HEK293T (cell line): ENCODE results near the gene GATAD1.
A peak's percentile ranks its signal among the peaks of the same experiment; 100 is the strongest.
"Not testable (repeated sequence)": the region's sequence is repeated elsewhere in the genome, so short reads cannot be mapped to it uniquely, and the experiment has no call there.

Experiments
- CTCF ChIA-PET: fragments of 350-600 bp; formaldehyde crosslinking; extraction: SDS; loops from one replicate; lab custom pipeline; 2021; ENCODE audit warnings: antibody characterized with exemption, inconsistent platforms; lab: Yijun Ruan, JAX
- POLR2A ChIA-PET: fragments of 350-600 bp; formaldehyde crosslinking; extraction: SDS; loops from one replicate; lab custom pipeline; 2020; ENCODE audit warnings: antibody characterized with exemption, inconsistent platforms; lab: Yijun Ruan, JAX
- DNase-seq: peaks from one replicate; pipeline ENCODE4 v3.0.0; 2012; ENCODE audit warnings: mixed read lengths; ENCODE audit errors: extremely low spot score
- ARNT ChIP-seq: fragments of 450-650 bp; IDR thresholded peaks from 2 replicates; pipeline ENCODE4 v1.6.1; 2017; ENCODE audit warnings: mild to moderate bottlenecking
- BHLHE40 ChIP-seq: fragments of 450-650 bp; IDR thresholded peaks from 2 replicates; pipeline ENCODE4 v1.6.1; 2016; ENCODE audit warnings: mild to moderate bottlenecking, moderate library complexity, borderline replicate concordance
- CTBP1 ChIP-seq: fragments of 450-650 bp; IDR thresholded peaks from 2 replicates; pipeline ENCODE4 v1.6.1; 2016; ENCODE audit warnings: borderline replicate concordance
- ELF4 ChIP-seq: fragments of 450-650 bp; IDR thresholded peaks from 2 replicates; pipeline ENCODE4 v1.6.1; 2017; ENCODE audit warnings: antibody characterized with exemption
- FOXA1 ChIP-seq: fragments of 450-650 bp; IDR thresholded peaks from 2 replicates; pipeline ENCODE4 v1.6.1; 2016; ENCODE audit warnings: mild to moderate bottlenecking
- FOXK2 ChIP-seq: fragments of 450-650 bp; IDR thresholded peaks from 2 replicates; pipeline ENCODE4 v1.6.1; 2016; ENCODE audit warnings: mild to moderate bottlenecking
- FOXM1 ChIP-seq: fragments of 450-650 bp; IDR thresholded peaks from 2 replicates; pipeline ENCODE4 v1.6.1; 2017; ENCODE audit warnings: mild to moderate bottlenecking, borderline replicate concordance
- HDGF ChIP-seq: fragments of 450-650 bp; IDR thresholded peaks from 2 replicates; pipeline ENCODE4 v1.6.1; 2017; ENCODE audit warnings: antibody characterized with exemption, borderline replicate concordance
- L3MBTL2 ChIP-seq: fragments of 450-650 bp; conservative IDR thresholded peaks from 2 replicates; pipeline ENCODE4 v1.6.1; 2016; ENCODE audit warnings: mild to moderate bottlenecking
- LEF1 ChIP-seq: fragments of 450-650 bp; IDR thresholded peaks from 2 replicates; pipeline ENCODE4 v1.6.1; 2017; ENCODE audit warnings: mild to moderate bottlenecking, borderline replicate concordance
- NFRKB ChIP-seq: fragments of 450-650 bp; IDR thresholded peaks from 2 replicates; pipeline ENCODE4 v1.6.1; 2016; ENCODE audit warnings: mild to moderate bottlenecking, moderate library complexity
- PKNOX1 ChIP-seq: fragments of 450-650 bp; IDR thresholded peaks from 2 replicates; pipeline ENCODE4 v1.6.1; 2016
- SP1 ChIP-seq: fragments of 450-650 bp; IDR thresholded peaks from 2 replicates; pipeline ENCODE4 v1.6.1; 2017
- SUZ12 ChIP-seq: fragments of 450-650 bp; IDR thresholded peaks from 2 replicates; pipeline ENCODE4 v1.6.1; 2016; ENCODE audit warnings: mild to moderate bottlenecking
- TARDBP ChIP-seq: fragments of 450-650 bp; IDR thresholded peaks from 2 replicates; pipeline ENCODE4 v1.6.1; 2016
- ZNF384 ChIP-seq: fragments of 450-650 bp; IDR thresholded peaks from 2 replicates; pipeline ENCODE4 v1.6.1; 2016

GATAD1 gene

GRCh38 chr7:92460510-92460909 is 13.2 kb downstream of the GATAD1 start:
- CTCF ChIA-PET: interaction anchor here (1.3 to 1.9 kb wide), 3 partner anchors 12 to 165 kb away, joined by 3 to 9 read pairs (median 6); no protein-coding TSS in a partner anchor
- TF ChIP-seq FOXM1 (no peak), FOXK2 (no peak), TARDBP (no peak), HDGF (no peak), SUZ12 (no peak), ARNT (no peak), LEF1 (no peak), ELF4 (no peak), BHLHE40 (no peak), ZNF384 (no peak), PKNOX1 (no peak), NFRKB (no peak), FOXA1 (no peak), L3MBTL2 (no peak)
- DNase-seq: no peak
- POLR2A ChIA-PET: interaction anchor here (1.1 to 2.1 kb wide), 2 partner anchors 12 to 215 kb away, joined by 5 to 20 read pairs; partner anchors contain the start of genes ANKIB1, GATAD1 and KRIT1

DNA sequence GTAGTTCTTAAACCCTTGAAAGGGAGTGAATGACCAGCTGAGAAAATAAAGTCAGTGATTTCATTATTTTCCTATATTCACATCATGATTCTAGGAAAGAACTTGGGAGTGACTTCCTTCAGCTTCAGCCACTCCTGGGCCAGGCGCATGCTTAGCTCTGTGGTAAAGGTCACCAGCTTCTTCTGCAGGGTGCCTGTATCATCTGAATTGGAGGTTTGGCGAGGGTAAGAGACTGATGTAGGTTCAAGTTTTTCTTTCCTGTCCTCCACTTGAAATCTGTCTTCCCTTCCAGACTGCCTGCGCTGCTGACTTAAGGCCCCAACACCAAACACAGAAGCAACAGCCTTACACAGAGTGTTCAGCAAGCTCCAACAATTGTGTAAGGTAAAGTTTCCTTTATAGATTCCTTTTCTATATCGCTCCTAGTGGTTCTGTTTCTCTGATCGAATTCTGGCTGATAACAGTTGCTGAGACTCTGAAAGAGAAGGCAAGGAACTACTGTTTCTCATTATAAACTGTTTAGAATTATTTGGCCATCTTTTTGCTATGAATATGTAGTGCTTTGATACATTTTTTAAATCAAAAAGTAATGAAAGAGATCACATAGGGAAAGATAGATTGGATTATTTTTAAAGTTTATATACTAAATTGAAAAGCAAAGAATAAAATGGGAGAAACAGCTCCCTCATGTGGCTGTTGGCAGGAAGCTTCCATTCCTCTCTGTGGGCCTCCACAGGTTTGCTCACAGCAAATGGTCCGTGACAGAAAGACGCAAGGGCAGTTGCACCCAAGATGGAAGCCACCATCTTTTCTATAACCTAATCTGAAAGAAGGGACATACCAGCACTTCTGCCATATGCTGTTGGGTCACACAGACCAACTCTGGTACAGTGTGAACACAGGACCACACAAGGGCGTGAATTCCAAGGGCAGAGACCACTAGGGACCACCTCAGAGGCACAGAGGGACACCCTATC is 14.0 kb downstream of the GATAD1 start:
- ChIA-PET POLR2A (interaction anchor here (1.1 to 2.1 kb wide), 2 partner anchors 13 to 216 kb away, joined by 5 to 20 read pairs; partner anchors contain the start of genes ANKIB1, GATAD1 and KRIT1), CTCF (interaction anchor here (0.5 to 1.9 kb wide), 9 partner anchors 9 to 473 kb away, joined by 3 to 9 read pairs (median 3); no protein-coding TSS in a partner anchor)
- peak; percentile 69 for DNase-seq
- TF ChIP-seq L3MBTL2 (no peak), FOXM1 (no peak), NFRKB (no peak), ELF4 (no peak), FOXA1 (no peak), SUZ12 (no peak), LEF1 (no peak), SP1 (no peak), CTBP1 (no peak), ZNF384 (no peak), BHLHE40 (no peak), FOXK2 (no peak), HDGF (no peak)

- TF ChIP-seq TARDBP: no peak
- TF ChIP-seq ARNT: no peak
- no peak for TF ChIP-seq CTBP1
- no peak for TF ChIP-seq LEF1
- no peak for TF ChIP-seq PKNOX1
- TF ChIP-seq FOXM1: no peak
- TF ChIP-seq SUZ12: no peak
- TF ChIP-seq ELF4: no peak
- ChIA-PET CTCF (no interaction called here), POLR2A (no interaction called here)
- DNase-seq: no peak
Observed at GRCh38 chr7:92462560-92462959, 15.3 kb downstream of the GATAD1 start.

- no peak for DNase-seq
- CTCF ChIA-PET: no interaction called here
- no peak for TF ChIP-seq ARNT
- no peak for TF ChIP-seq FOXM1
- no peak for TF ChIP-seq FOXA1
- no peak for TF ChIP-seq PKNOX1
- POLR2A ChIA-PET: no interaction called here
Observed at GRCh38 chr7:92464515-92464914, 17.2 kb downstream of the GATAD1 start.

DNA sequence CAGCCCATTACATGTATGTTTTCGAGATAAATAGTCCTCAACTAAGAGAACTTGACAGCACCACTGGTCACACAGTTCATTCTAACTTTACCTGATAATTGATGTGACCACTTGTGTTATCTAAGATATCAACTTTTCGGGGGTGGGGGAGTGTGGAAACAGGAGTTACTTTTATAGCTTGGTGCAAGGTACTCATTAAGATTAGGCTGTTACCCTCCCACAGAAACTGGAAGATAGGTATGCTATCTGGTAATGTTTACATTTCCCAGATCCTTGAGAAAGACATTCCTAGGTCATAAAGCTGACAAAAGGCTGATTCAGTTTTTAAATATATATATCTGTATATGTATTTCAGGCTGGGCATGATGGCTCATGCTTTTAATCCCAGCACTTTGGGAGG is 19.4 kb downstream of the GATAD1 start:
- POLR2A ChIA-PET: no interaction called here
- TF ChIP-seq L3MBTL2 (no peak), ARNT (no peak), SUZ12 (no peak), ZNF384 (no peak), HDGF (no peak), TARDBP (no peak), FOXM1 (no peak), SP1 (no peak), BHLHE40 (no peak), FOXK2 (no peak), NFRKB (no peak), LEF1 (no peak), FOXA1 (no peak), CTBP1 (no peak), PKNOX1 (no peak), ELF4 (no peak)
- CTCF ChIA-PET: interaction anchor here (1.2 kb wide), 1 partner anchor 8 kb away, joined by 3 read pairs; no protein-coding TSS in a partner anchor
- no peak for DNase-seq

GRCh38 chr7:92468589-92468988 is 21.3 kb downstream of the GATAD1 start:
- DNase-seq, CTCF ChIA-PET, POLR2A ChIA-PET: not testable (repeated sequence)

DNA sequence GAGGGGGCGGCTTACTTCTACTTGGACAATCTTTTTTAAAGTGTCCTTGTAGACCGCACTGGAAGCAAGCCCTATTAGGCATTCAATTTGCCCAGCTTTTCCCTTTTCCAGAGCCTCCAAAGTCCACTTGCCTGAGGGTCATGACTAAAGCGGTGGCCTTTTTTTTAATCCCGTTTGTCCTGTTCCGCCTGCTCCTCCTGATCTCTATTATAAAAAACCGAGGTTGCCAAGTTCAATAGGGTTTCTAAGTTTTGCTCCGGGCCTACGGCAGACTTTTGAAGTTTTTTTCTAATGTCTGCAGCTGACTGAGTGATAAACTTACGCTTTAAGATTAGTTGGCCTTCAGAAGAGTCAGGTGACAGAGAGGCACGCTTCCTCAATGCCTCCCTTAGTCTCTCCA is 26.7 kb downstream of the GATAD1 start:
- DNase-seq, POLR2A ChIA-PET, CTCF ChIA-PET: not testable (repeated sequence)

- DNase-seq, POLR2A ChIA-PET, CTCF ChIA-PET: not testable (repeated sequence)
Observed at GRCh38 chr7:92475261-92475770, 28.0 kb downstream of the GATAD1 start.

GRCh38 chr7:92475851-92476590 is 28.7 kb downstream of the GATAD1 start:
- DNase-seq, CTCF ChIA-PET, POLR2A ChIA-PET: not testable (repeated sequence)
